T-helper 1 cell treated with Interleukin-12 subunit alpha and Interleukin-12 subunit beta and Interleukin-4 antibody, amounts not matched to agents 30 μg/mL and 1 μg/mL, for 36 hours (primary cell): ENCODE results near the gene SLAIN1.

Source experiments
- H3K27ac Mint-ChIP-seq: one replicate; pipeline ENCODE4 v1.8.0; 2021; ENCODE audit warnings: mild to moderate bottlenecking, mixed read lengths
- H3K27me3 Mint-ChIP-seq: one replicate; pipeline ENCODE4 v1.8.0; 2021; ENCODE audit warnings: low read depth, mixed read lengths
- H3K36me3 Mint-ChIP-seq: one replicate; pipeline ENCODE4 v1.8.0; 2021; ENCODE audit warnings: low read depth, mixed read lengths
- H3K4me1 Mint-ChIP-seq: one replicate; pipeline ENCODE4 v1.8.0; 2021; ENCODE audit warnings: low read depth, mixed read lengths
- H3K4me3 Mint-ChIP-seq: one replicate; pipeline ENCODE4 v1.8.0; 2021; ENCODE audit warnings: mild to moderate bottlenecking, moderate library complexity, mixed read lengths
- H3K9me3 Mint-ChIP-seq: one replicate; pipeline ENCODE4 v1.8.0; 2021; ENCODE audit warnings: mixed read lengths

The SLAIN1 gene

GRCh38 chr13:77811381-77811780 lies 113.9 kb downstream of the SLAIN1 start:
- H3K27me3 Mint-ChIP-seq: peaks cover 7% of the 10 kb centered on the region
- no peak overlapping the region for H3K27ac Mint-ChIP-seq
- H3K36me3 Mint-ChIP-seq: no peaks in the 10 kb centered on the region
- H3K9me3 Mint-ChIP-seq: no peaks in the 10 kb centered on the region
- H3K4me1 Mint-ChIP-seq: no peaks in the 10 kb centered on the region
- no peak overlapping the region for H3K4me3 Mint-ChIP-seq

GRCh38 chr13:77811981-77812380 lies 114.5 kb downstream of the SLAIN1 start:
- H3K4me3 Mint-ChIP-seq: no peak overlapping the region
- no peaks in the 10 kb centered on the region for H3K9me3 Mint-ChIP-seq
- H3K36me3 Mint-ChIP-seq: no peaks in the 10 kb centered on the region
- no peak overlapping the region for H3K27ac Mint-ChIP-seq
- peaks cover 7% of the 10 kb centered on the region for H3K27me3 Mint-ChIP-seq
- H3K4me1 Mint-ChIP-seq: no peaks in the 10 kb centered on the region
